HepG2 (cell line): Measurements from ENCODE around the gene KRTAP5-8. TPM values are rescaled to one million over a fixed set of nuclear protein-coding genes. Genes with fewer than 3 reads are reported as not detected.

ENCODE experiments used
- BRD4 ChIP-seq: sonication (generic); formaldehyde crosslinking; IDR thresholded peaks from 2 replicates; pipeline ENCODE4 v1.4.0; 2020; ENCODE audit warnings: missing genetic modification reagents
- CENPT ChIP-seq: sonication (generic); formaldehyde crosslinking; IDR thresholded peaks from 2 replicates; pipeline ENCODE4 v1.8.0; 2022; ENCODE audit warnings: low read depth, mild to moderate bottlenecking, moderate library complexity, missing genetic modification reagents
- NRL ChIP-seq: sonication (generic); formaldehyde crosslinking; IDR thresholded peaks from 2 replicates; pipeline ENCODE4 v1.5.0; 2020; ENCODE audit warnings: missing genetic modification reagents, mild to moderate bottlenecking, moderate library complexity, borderline replicate concordance
- RAD51 ChIP-seq: fragments of 450-650 bp; IDR thresholded peaks from 2 replicates; pipeline ENCODE4 v1.6.1; 2016; ENCODE audit warnings: borderline replicate concordance
- SALL2 ChIP-seq: sonication (generic); formaldehyde crosslinking; IDR thresholded peaks from 2 replicates; pipeline ENCODE4 v1.8.1; 2023; ENCODE audit warnings: mild to moderate bottlenecking, missing genetic modification reagents, inconsistent platforms
- ZMAT3 ChIP-seq: sonication (generic); formaldehyde crosslinking; conservative IDR thresholded peaks from 2 replicates; pipeline ENCODE4 v1.7.0; 2021; ENCODE audit warnings: missing genetic modification reagents
- polyA plus RNA-seq, 8 experiments: library from polyadenylated mRNA; depleted of rRNA in 3 of 8; stranded (reverse) in 7 of 8; unstranded in 1 of 8; fragments of >200 nt; fragmentation: Illumina TruSeq in 4 of 8; extraction: Trizol in 4 of 8; gene quantifications; 2 replicates each; pipeline versions ENCODE4 v1.2.1 to v1.2.3, GENCODE V29; 2011 to 2016; ENCODE audit warnings: low read depth in 4 of 8, missing spikeins in 1 of 8, mixed read lengths in 1 of 8; ENCODE audit not compliant: insufficient read depth in 1 of 8
- total RNA-seq, 5 experiments: library from RNA; depleted of rRNA; stranded (reverse); fragments of >200 nt; fragmentation: Illumina TruSeq; extraction: Trizol; gene quantifications; 2 replicates each; pipeline ENCODE4 v1.2.3, GENCODE V29; 2016; ENCODE audit warnings: low read depth in 1 of 5
- TF ChIP-seq, protein P1 (sequence below): sonication (generic); formaldehyde crosslinking; IDR thresholded peaks from 2 replicates; pipeline ENCODE4 v1.8.1; 2023; ENCODE audit warnings: mild to moderate bottlenecking, missing genetic modification reagents, borderline replicate concordance
- TF ChIP-seq, protein P2 (sequence below): sonication (generic); formaldehyde crosslinking; IDR thresholded peaks from one replicate; pipeline ENCODE4 v1.5.1; 2020; ENCODE audit warnings: mild to moderate bottlenecking, missing genetic modification reagents; ENCODE audit errors: not compliant biosample characterization
- TF ChIP-seq, protein P3 (sequence below): sonication (generic); formaldehyde crosslinking; IDR thresholded peaks from 2 replicates; pipeline ENCODE4 v1.5.0; 2020; ENCODE audit warnings: mild to moderate bottlenecking, missing genetic modification reagents
- TF ChIP-seq, protein P4 (sequence below): sonication (generic); formaldehyde crosslinking; IDR thresholded peaks from 2 replicates; pipeline ENCODE4 v1.4.0; 2020; ENCODE audit warnings: missing genetic modification reagents
- TF ChIP-seq, protein P5 (sequence below): sonication (generic); formaldehyde crosslinking; IDR thresholded peaks from 2 replicates; pipeline ENCODE4 v1.4.0; 2020; ENCODE audit warnings: missing genetic modification reagents

KRTAP5-8 gene
- total and polyA plus RNA-seq, 2 of the 13 experiments (the other 11 are each of a cell fraction or from before 2014, with no cell fraction given) = 0.20 TPM; not detected in 1

DNA sequence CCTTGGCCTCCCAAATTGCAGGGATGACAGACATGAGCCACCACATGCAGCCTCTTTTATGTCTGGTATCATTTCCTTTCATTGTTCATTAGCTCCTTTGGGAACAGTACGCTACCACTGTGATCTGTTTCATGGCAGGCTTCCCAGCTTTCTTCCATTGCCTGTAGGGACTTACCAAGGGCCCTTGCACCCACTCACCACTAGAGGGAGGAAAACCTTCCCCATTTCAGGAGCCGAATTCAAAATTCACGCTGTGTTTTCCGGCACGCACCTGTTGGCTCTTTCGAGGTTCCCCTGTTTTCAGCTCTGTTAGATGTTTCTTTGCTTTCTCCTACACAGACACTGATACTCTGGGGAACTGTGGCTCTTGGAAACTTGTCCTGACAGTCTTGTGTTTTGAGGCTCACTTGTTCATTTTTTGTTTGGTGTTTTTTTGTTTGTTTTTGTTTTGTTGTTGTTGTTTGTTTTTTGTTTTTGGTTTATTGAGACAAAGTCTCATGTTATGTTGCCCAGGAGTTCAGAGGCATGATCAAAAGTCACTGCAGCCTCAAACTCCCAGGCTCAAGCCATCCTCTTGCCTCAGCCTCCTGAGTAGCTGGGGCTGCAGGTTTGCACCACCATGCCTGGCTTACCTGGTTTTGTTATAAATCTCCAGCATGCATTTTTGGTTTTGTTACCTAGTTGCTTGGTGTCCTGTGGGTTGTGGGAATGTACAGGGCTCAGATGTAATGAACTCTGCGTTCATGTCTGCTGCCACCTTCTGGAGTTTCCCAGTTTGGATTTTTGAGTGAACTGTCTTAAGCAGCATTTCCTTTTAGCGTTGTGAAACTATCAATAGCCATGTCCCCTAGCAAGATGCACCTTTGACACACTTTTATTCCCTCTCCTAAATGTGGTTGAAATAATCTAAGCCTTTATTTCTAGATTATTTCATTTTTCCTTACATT is 42.5 kb downstream of the KRTAP5-8 start (continued):
- TF ChIP-seq, protein P1, sequence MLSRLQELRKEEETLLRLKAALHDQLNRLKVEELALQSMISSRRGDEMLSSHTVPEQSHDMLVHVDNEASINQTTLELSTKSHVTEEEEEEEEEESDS (CRISPR knock-in tag) = no peak
- TF ChIP-seq, protein P2, sequence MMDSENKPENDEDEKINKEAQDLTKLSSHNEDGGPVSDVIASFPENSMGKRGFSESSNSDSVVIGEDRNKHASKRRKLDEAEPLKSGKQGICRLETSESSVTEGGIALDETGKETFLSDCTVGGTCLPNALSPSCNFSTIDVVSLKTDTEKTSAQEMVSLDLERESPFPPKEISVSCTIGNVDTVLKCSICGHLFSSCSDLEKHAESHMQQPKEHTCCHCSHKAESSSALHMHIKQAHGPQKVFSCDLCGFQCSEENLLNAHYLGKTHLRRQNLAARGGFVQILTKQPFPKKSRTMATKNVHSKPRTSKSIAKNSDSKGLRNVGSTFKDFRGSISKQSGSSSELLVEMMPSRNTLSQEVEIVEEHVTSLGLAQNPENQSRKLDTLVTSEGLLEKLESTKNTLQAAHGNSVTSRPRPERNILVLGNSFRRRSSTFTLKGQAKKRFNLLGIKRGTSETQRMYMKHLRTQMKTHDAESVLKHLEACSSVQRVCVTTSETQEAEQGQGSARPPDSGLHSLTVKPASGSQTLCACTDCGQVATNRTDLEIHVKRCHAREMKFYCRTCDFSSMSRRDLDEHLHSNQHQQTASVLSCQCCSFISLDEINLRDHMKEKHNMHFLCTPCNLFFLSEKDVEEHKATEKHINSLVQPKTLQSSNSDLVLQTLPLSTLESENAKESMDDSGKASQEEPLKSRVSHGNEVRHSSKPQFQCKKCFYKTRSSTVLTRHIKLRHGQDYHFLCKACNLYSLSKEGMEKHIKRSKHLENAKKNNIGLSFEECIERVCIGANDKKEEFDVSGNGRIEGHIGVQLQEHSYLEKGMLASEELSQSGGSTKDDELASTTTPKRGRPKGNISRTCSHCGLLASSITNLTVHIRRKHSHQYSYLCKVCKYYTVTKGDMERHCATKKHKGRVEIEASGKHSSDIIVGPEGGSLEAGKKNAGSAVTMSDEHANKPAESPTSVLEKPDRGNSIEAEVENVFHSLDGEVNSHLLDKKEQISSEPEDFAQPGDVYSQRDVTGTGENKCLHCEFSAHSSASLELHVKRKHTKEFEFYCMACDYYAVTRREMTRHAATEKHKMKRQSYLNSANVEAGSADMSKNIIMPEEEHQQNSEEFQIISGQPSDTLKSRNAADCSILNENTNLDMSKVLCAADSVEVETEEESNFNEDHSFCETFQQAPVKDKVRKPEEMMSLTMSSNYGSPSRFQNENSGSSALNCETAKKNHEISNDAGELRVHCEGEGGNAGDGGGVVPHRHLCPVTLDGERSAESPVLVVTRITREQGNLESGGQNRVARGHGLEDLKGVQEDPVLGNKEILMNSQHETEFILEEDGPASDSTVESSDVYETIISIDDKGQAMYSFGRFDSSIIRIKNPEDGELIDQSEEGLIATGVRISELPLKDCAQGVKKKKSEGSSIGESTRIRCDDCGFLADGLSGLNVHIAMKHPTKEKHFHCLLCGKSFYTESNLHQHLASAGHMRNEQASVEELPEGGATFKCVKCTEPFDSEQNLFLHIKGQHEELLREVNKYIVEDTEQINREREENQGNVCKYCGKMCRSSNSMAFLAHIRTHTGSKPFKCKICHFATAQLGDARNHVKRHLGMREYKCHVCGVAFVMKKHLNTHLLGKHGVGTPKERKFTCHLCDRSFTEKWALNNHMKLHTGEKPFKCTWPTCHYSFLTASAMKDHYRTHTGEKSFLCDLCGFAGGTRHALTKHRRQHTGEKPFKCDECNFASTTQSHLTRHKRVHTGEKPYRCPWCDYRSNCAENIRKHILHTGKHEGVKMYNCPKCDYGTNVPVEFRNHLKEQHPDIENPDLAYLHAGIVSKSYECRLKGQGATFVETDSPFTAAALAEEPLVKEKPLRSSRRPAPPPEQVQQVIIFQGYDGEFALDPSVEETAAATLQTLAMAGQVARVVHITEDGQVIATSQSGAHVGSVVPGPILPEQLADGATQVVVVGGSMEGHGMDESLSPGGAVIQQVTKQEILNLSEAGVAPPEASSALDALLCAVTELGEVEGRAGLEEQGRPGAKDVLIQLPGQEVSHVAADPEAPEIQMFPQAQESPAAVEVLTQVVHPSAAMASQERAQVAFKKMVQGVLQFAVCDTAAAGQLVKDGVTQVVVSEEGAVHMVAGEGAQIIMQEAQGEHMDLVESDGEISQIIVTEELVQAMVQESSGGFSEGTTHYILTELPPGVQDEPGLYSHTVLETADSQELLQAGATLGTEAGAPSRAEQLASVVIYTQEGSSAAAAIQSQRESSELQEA = no peak
- TF ChIP-seq BRD4 = no peak
- TF ChIP-seq, protein P3, sequence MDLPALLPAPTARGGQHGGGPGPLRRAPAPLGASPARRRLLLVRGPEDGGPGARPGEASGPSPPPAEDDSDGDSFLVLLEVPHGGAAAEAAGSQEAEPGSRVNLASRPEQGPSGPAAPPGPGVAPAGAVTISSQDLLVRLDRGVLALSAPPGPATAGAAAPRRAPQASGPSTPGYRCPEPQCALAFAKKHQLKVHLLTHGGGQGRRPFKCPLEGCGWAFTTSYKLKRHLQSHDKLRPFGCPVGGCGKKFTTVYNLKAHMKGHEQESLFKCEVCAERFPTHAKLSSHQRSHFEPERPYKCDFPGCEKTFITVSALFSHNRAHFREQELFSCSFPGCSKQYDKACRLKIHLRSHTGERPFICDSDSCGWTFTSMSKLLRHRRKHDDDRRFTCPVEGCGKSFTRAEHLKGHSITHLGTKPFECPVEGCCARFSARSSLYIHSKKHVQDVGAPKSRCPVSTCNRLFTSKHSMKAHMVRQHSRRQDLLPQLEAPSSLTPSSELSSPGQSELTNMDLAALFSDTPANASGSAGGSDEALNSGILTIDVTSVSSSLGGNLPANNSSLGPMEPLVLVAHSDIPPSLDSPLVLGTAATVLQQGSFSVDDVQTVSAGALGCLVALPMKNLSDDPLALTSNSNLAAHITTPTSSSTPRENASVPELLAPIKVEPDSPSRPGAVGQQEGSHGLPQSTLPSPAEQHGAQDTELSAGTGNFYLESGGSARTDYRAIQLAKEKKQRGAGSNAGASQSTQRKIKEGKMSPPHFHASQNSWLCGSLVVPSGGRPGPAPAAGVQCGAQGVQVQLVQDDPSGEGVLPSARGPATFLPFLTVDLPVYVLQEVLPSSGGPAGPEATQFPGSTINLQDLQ (CRISPR knock-in tag) = no peak
- TF ChIP-seq, protein P4, sequence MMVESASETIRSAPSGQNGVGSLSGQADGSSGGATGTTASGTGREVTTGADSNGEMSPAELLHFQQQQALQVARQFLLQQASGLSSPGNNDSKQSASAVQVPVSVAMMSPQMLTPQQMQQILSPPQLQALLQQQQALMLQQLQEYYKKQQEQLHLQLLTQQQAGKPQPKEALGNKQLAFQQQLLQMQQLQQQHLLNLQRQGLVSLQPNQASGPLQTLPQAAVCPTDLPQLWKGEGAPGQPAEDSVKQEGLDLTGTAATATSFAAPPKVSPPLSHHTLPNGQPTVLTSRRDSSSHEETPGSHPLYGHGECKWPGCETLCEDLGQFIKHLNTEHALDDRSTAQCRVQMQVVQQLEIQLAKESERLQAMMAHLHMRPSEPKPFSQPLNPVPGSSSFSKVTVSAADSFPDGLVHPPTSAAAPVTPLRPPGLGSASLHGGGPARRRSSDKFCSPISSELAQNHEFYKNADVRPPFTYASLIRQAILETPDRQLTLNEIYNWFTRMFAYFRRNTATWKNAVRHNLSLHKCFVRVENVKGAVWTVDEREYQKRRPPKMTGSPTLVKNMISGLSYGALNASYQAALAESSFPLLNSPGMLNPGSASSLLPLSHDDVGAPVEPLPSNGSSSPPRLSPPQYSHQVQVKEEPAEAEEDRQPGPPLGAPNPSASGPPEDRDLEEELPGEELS (CRISPR knock-in tag) = no peak
- TF ChIP-seq NRL = no peak
- no peak for TF ChIP-seq SALL2
- no peak for TF ChIP-seq CENPT (CRISPR knock-in tag)
- TF ChIP-seq, protein P5, sequence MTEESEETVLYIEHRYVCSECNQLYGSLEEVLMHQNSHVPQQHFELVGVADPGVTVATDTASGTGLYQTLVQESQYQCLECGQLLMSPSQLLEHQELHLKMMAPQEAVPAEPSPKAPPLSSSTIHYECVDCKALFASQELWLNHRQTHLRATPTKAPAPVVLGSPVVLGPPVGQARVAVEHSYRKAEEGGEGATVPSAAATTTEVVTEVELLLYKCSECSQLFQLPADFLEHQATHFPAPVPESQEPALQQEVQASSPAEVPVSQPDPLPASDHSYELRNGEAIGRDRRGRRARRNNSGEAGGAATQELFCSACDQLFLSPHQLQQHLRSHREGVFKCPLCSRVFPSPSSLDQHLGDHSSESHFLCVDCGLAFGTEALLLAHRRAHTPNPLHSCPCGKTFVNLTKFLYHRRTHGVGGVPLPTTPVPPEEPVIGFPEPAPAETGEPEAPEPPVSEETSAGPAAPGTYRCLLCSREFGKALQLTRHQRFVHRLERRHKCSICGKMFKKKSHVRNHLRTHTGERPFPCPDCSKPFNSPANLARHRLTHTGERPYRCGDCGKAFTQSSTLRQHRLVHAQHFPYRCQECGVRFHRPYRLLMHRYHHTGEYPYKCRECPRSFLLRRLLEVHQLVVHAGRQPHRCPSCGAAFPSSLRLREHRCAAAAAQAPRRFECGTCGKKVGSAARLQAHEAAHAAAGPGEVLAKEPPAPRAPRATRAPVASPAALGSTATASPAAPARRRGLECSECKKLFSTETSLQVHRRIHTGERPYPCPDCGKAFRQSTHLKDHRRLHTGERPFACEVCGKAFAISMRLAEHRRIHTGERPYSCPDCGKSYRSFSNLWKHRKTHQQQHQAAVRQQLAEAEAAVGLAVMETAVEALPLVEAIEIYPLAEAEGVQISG (CRISPR knock-in tag) = no peak
- TF ChIP-seq ZMAT3 = 0 out of 2 replicates have a peak, but pooled peaks have one; percentile 34
- TF ChIP-seq RAD51 = no peak
